NCI-H510A treated with DMSO at 0.1 percent for 48 hours (cell line): ENCODE measurements around the gene CWC27.

Experiments used
- DNase-seq: peaks from one replicate; lab custom pipeline; 2025; lab: John Stamatoyannopoulos, UW

The CWC27 gene

DNA sequence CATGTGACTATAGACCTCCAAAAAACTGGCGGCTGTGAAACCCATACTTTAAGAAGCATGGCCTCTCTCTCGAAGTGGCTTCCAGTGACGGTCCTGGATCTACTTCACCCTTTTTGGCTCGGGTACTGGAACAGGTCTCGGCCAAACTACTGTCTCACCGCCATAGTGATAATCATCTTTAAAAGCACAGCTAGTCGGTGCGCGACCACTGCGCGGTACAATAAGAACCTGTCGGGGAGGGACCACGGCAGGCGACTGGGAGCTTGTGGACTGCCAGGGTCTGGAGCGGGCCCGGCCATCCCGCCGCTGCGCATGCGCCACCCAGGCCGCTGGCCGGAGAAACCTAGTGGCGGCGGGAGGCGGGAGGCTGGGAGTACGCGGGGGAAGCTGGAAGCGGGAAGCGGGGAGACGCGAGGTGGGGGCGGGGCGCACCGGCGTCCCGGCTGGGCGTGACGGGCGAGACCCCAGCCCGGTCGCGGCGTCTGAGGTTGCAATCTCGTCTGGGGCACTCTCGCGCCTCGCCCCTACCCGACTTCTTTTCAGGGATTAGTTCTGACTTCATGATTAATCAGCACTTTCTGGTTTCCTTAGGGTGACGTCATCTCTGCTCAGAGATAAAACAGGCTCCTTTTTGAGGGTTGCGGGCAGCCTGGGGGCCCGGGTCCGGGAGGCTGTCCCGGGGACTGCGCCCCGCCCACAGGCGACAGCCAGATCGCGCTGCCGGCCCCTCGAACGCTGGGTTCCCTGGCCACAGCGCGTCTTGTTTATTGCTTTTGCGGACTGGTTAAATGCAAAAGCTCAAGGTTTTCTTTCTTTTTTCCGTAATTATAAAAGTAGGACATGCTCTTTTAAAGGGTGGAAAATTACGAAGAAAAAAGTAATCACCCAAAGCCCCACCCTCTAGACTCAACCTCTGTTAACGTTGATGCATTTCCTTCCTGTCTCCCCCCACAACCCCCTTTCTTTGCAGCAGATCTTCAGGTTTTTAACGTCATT lies 266.8 kb downstream of the CWC27 start:
- DNase-seq: peak; percentile 85

- no peak for DNase-seq
These were observed 269.4 kb downstream of the CWC27 start for GRCh38 chr5:65037831-65038815.

GRCh38 chr5:65041296-65042158 lies 272.8 kb downstream of the CWC27 start:
- no peak for DNase-seq

DNA sequence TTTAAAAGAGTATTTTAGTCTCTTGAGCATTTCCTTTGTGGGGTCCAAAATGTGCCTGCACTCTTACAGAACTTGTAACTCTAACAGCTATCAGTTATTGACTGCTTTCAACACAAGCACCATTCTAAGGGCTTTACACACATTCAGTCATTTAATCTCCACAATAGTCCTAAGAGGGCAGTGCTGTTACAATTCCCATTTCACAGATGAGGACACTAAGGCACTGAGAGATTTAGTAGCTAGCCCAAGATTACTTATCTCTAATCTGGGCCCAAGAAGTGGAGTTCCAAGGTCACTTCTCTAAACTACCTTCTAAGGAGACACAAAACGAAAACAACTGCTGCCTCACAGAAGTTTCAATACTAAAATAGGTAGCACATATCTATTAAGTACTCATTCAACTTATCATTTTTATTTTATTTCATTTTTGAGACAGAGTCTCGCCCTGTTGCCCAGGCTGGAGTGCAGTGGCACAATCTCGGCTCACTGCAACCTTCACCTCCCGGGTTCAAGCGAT lies 275.2 kb downstream of the CWC27 start:
- no peak for DNase-seq

- no peak for DNase-seq
These were observed 278.5 kb downstream of the CWC27 start for GRCh38 chr5:65047225-65047624.

- DNase-seq: no peak
These were observed 279.4 kb downstream of the CWC27 start for GRCh38 chr5:65047948-65048690.

DNA sequence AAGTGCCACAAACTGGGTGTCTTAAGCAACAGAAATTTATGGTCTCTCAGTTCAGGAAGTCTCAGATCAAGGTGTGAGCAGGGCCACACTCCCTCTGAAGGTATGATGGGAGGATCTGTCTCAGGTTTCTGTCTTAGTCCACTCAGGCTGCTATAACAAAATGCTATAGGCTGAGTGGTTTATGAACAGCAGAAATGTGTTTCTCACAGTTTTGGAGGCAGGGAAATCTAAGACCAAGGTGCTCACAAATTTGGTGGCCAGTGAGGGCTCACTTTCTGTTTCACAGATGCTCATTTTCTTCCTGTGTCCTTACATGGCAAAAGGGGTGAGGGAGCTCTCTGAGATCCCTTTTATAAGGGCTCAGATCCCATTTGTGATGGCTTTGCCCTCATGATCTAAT lies 281.4 kb downstream of the CWC27 start:
- DNase-seq: no peak

GRCh38 chr5:65050826-65051498 lies 282.2 kb downstream of the CWC27 start:
- DNase-seq: no peak

- no peak for DNase-seq
These were observed 287.2 kb downstream of the CWC27 start for GRCh38 chr5:65055938-65056337.

DNA sequence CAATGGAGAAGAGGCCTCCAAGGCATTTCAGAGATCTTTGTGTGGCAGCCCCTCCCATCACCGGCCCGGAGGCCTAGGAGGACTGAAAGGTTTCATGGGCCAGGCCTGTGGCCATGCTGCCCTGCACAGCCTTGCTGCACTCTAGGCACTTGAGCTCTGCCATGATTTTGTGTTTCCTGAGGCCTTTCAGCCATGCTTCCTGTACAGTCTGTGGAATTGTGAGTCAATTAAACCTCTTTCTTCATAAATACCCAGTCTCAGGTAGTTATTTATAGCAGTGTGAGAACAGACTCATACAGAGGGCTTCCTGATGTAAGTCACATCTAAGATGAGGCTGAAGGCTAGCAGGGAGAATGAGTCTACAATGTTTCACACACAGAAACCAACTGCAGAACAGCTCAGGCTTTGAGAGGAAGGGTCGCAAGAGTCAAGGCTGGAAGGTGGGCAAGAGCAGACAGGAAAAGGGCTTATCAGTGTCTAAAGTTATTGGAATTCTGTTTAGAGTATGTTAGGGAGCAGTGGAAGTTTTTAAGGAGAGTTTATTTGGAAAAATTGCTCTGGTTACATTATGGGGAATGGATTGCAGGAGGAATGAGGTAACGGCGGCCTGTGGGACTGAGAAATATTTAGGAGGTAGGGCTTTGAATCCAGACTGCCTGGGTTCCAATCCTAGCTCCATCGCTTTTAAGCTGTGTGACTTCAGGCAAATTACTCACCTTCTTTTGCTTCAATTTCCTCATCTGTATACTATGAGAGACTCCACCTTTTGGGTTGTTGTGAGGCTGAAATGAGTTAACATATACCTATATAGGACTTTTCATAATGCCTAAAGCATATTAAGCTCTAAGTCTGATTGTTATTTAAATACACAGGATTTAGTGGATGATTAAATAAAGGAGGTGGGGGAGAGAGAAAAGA lies 291.2 kb downstream of the CWC27 start:
- no peak for DNase-seq

DNA sequence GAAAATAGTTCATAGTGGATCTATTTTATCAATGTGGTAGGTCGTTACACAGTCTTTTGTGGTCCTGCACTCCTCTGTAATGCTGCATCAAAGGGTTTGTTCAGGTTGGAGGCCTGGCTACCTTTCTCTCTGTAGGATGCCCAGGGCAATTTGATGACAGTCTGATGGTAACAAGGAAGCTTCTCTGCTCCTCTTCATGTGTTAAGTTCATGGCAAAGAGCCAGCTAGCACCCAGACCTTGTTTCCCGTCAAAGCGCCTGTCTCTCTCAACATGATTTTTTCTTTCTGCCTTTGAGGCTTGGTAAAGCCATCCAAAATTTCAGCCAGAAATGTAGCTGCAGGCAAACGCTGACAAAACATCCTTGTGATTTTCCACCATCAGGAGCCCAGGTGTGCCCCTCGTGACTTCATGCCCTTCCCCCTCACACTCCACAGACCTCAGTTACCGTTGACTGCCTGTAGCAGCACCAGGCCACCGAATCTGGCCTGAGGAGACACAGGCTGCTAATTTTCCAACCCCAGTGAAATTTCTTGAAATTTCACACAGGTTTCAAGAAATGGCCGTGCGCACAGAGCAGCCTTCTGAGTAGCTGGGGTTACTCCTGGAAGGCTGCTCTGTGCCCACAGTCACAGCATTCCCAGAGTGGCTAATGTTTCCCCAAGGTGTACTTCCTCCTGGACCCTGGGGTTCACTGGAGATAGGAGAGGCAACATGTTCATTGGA lies 292.7 kb downstream of the CWC27 start:
- DNase-seq: no peak

GRCh38 chr5:65061974-65062353 lies 293.2 kb downstream of the CWC27 start:
- no peak for DNase-seq

GRCh38 chr5:65062469-65063083 lies 293.8 kb downstream of the CWC27 start:
- DNase-seq: no peak

GRCh38 chr5:65065001-65065511 lies 296.3 kb downstream of the CWC27 start:
- DNase-seq: no peak

- DNase-seq: no peak
These were observed 297.8 kb downstream of the CWC27 start for GRCh38 chr5:65066387-65067146.

- no peak for DNase-seq
These were observed 298.4 kb downstream of the CWC27 start for GRCh38 chr5:65067147-65067506.
